KG1 (cell line): Measurements from ENCODE around the gene NOSIP.

ENCODE experiments used
- DNase-seq: peaks from one replicate; lab custom pipeline; 2025; lab: John Stamatoyannopoulos, UW

The NOSIP gene

DNA sequence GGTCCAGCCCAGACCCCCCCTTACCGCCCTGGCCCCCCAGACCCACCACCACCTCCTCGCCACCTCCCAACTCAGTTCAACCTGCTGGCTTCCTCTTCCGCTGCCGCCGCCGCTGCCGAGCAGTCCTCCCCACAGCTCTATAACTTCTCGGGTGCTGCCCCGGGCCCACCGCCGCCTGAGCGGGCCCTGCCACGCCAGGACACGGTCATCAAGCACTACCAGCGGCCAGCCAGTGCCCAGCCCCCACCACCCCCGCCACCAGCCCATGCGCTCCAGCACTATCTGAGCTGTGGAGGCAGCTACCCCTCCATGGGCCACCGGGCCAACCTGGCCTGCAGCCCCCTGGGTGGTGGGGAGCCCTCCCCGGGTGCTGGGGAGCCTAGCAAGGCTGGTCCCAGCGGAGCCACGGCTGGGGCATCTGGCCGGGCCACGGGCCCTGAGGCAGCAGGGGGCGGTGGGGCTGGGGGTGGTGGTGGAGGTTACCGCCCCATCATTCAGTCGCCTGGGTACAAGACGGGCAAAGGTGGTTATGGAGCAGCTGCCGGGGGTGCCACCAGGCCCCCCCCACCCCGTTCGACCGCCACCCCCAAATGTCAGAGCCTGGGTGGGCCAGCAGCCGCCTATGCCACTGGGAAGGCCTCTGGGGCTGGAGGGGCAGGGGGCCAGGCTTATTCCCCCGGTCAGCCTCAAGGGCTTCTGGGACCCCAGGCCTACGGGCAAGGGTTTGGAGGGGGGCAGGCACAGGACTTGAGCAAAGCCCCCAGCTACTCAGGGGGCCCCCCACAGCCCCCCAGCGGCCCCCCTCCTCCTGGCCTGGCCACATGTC lies 14.8 kb upstream of the NOSIP start:
- no peak for DNase-seq

DNA sequence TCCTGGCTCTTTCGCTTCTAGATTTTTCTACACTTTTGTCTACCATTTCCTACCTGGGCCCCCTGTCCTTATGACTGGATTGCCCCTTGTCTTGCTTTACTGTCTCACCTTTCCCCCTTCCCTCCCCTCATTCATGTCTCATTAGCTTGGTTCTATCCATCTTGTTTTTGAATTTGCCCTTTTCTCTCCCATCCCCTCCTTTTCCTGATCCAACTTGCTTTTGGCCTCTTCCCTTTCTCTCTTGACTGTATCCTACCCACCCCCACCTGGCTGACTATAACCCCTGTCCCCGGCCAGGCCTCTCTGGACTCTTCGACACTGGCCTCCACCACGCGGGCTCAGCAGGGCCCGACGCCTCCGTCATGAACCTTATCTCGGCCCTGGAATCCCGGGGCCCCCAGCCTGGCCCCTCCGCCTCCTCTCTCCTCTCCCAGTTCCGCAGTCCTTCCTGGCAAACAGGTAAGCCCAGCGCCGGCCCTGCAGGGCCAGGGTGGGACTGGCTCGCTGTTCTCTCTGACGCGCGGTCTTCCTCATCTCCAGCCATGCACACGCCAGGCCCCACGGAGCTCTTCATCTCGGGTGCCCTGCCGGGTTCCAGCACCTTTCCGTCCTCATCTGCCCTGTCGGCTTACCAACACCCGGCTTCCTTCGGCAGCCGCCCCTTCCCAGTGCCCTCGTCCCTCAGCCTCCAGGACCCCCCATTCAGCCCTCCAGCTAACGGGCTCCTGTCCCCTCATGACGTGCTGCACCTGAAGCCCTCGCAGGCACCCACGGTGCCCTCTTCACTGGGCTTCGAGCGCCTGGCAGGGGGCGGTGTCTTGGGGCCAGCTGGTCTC lies 14.0 kb upstream of the NOSIP start:
- no peak for DNase-seq

DNA sequence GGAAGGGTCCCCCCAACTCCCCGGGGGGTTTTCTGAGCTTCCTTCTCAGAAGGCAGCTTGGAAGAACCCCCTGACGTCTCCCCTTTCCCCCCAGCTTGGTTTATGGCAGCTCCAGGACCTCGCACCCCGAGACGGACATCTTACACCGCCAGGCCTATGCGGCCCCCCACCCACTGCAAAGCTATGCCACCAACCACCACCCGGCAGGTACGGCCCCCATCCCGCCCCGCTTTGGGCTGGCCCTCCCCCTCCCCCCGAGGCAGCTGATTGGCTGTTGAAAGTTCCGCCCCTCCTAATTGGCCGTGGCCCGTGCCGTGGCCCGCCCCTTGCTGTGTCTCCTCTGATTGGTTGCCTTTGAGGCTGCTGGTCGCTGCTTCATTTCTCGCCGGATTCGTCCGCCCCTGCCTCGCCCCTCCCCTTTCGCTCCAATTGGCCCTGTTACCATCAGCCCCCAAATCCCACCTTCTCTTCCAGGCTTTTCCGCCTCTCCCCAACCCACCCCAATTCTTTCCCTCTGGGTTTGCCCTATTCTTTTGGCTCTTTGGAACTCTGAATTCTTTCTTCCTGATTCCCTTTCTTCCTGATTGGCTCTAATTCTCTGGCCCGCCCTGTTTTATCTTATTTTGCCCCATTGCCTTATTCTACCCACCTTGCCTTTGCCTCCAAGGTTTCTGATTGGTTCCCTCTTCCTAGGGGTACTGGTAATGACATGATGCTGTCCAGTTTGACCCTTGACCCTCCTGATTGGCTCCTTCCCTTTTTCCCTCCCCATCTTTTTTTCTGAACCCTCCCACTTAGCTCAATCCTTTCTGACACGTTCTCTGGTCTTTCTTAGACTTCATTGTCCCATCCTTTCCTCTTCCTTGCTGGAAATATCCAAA lies 13.1 kb upstream of the NOSIP start:
- DNase-seq: peak; percentile 18

DNA sequence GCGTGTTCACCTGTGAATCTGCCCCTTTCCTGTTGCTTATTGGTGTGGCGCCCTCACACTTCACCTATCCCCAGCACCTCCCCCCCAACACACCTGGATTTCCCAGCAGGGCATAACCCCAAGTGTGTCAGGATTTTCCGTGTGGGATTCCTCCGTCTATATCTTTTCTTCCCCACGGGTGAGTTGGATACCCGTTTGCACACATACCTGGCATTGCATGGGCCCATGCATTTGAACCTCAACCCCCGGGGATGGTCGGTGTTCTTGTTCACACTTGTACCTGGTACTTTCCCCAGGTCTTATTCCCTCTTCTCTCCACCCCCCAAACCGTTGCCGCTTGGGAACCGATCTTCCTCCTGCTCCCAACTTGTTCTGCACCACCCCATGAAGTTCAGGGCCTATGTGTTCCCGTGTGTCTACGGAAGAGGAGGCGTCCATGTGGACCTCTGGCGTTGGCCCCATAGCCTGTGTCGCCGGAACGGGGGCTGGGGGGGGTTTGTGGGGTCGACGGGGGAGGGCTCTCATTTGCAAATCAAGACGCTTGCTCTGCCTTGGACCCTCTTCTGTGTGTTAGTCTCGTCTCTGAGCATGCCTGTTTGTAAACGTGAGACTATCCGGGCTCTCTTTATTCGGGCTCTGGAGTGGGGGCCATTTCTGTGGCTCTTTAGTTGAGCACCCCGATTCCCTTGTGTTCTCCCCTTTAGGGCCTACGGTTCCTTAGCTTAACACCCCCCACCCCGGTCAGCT lies 12.3 kb upstream of the NOSIP start:
- DNase-seq: peak; percentile 36

DNA sequence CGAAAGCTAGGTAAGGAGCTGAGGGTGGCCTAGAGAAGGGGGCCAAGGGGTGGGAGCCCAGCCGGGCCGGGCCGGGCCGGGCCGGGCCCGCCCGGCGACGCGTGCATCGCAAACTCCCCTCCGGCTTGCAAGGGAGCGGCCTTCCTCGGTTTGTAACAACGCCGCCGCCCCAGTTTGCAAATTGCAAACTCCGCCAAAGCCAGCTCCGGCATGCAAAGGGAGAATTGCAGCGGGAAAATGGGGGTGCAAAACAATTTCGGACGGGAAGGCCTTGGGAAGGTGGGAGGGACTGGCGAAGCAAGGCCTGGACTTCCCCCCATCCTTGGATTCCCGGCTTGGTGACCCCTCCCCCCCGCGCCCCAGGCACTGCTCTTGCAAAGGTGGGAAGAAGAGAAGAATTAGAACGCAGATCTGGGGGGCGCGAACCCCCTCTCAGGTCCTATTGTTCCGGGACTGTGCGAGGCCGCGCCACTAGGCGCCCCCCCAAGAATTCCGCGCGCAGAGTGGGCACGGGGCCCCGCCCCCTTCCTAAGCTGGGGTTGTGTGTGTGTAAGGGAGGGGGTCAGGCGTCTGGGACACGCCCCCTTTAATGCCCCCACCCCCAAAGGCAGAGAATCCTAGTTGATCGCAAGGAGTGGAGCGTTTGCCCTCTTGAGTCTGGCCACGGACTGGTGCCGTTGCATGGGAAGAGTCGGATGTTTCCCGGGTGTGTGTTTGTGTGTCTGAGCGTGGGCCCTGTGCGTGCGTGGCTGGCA lies 11.6 kb upstream of the NOSIP start:
- peak; percentile 55 for DNase-seq

DNA sequence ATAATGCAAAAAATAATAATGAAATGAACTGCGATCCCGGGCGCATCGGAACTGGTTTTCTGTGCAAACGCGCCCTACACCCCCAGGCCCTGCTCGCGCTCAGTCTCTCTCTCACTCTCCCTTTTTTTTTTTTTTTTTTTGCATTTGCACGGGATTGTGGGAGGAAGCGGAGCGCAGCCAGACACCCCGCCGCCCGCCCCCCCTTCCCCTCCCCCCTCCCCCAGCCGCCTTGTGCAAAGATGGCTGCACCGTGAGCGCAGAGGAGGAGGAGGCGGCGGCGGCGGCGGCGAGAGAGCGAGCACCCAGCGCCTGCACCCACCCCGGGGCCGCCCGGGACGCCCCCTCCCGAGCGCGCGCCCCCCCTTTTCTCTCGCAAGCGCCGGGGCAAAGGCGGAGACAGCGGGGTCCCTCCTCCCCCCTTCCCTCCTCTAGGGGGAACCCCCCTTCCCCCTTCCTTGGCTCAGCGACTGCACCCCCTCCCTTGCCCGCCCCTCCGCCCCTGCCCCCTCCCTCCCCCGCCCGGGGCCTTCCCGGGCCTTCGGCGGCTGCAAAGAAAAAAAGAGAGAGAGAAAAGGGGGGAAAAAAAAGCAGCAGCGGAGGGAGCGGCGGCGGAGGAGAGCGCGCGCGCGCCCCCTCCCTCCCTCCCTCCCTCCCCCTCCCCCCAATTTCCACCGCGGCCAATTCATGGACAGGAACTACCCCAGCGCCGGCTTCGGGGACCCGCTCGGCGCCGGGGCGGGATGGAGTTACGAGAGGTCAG lies 10.8 kb upstream of the NOSIP start, which contains the start of gene PRR12:
Gene PRR12, plus strand, starts transcription at position 212 of the 760 bp plus-strand sequence. Its CDS starts 473 bp downstream, at position 685.
- peak; percentile 57 for DNase-seq

DNA sequence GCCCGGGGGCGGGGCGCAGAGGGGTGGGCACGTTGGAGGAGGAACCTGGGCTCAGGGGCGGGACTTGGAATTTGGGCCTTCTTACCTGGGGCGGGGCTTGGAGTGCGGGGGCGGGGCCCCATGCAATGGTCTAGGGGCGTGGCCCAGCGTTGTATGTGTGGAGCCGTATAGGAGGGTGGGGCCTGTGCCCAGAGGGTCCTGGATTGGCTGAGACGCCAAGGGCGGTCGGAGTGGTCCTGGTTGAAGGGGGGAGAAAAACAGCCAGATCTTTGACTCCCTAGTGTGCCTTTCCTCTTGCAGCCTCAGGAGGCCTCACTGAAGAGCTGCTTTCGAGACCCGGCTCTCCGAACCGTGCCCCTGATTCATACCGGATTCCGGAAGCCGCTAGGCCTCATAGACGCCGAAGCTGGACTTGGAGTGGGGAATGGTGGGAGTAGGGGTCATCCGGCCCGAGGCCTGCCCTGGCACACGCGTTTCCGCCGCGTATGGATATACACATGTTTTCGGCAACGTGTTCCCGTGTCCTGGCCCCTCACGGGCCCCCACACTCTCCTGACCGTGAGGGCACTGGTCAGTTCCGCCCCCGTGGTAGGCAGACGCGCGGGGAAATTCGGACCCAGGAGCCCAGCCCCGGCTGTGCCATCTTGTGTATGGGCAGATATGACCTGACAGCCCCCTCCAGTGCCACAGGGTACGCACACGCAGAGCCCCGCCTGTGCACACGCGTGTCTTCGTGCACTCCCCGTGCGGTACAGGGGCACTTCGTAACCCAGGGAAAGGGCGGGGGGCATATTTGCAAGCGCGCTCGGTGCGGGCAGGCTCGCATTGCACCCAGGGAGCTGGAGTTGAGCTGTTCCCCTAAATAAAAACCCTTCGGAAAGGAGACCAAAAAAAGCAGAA lies 10.0 kb upstream of the NOSIP start:
- DNase-seq: peak; percentile 98

DNA sequence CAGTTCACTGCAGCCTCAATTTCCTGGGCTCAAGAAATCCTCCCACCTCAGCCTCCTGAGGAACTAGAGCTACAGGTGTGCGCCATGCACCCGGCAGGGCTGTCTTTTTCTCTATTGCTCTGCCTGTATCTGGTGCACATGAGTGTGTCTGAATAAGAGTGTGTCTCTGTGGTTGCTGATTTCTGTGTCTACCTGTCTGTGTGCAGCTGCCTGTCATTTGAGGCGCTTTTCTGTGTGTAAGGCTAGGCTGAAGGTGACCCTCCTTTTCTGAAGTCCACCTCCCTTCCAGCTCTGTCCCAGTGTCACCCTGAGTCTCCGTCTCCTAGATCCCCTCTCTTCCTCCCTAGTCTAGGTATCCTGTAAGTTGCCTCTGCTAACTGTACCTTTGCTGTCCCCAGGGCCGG lies 9.1 kb upstream of the NOSIP start:
- no peak for DNase-seq

DNA sequence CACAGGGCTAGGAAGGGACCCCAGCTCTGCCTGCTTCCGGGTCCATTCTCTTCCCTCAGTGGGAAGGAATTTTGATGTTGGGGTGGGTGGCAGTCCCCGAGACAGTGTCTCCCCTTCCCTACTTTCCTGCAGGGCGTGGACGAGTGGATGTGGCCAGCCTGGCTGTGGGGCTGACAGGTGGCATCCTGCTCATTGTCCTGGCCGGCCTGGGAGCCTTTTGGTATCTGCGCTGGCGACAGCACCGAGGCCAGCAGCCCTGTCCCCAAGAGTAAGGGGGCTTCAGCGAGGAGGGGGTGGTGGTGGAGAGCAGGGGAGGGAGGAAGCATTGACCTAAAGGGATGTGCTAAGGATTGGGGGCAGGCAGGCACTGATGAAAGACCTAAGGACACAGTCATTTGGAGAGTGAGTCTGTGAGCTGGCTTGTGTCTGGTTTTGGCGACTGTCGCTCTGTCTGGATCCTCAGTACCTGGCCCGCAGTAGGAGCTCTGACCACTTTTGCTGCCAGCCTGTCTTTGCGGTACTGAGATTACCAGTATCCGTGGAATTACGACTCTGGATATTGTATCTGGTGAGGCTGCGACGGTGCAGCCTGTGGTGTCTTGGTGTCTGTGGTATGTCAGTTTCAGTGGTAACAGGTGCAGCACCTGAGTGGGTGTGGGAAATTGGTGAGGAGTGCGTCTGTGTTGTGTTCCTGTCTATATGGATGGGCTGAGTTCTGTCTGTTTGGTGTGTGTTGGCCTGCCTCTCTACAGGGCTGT lies 8.2 kb upstream of the NOSIP start:
- no peak for DNase-seq

DNA sequence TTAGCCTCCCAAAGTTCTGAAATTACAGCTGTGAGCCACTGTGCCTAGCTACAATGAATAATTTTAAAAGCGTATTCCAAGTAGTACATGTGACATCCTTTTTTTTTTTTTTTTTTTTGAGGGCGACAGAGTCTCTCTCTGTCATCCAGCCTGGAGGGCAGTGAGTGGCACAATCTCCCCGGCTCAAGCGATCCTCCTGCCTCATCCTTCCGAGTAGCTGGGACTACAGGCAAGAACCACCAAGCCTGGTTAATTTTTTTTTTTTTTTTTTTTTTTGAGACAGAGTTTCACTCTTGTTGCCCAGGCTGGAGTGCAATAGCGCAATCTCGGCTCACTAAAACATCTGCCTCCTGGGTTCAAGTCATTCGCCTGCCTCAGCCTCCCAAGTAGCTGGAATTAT lies 6.9 kb upstream of the NOSIP start:
- DNase-seq: no peak

DNA sequence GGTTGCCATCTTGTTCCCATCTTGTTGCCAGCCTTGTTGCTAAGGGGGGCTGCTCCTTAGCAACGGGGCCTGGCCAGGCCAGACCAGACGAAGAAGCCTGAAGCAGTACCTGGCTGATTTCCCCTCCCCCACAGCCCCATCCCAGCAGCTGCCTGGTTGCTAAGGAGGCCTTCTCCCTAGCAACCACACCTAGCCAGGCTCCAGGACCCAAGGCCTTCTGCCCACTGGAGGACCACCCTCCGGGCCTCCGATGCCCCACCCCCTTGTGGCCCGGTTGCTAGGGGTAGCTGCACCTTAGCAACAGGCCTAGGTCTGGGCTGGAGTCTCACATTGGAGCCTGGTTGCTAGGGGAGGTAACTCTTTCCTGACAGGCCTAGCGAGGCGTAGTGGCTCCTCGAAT lies 4.7 kb upstream of the NOSIP start:
- DNase-seq: no peak

DNA sequence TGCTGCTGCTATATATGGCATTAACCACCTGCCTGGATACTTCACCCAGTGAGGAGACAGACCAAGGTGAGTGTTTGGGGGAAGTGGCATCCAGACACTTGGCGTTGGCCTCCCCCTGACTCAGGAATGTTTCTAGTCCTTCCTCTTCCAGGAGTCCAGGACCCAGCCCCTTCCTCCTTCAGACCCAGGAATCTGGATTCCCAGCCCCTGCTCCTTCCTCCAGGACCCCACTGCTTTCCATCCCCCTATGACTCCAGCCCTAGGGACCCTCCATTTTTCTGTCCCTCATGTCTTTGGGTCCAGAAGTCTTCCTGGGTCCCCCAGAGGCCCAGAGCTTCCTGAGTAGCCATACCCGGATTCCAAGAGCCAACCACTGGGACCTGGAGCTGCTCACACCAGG lies 2.9 kb upstream of the NOSIP start:
- no peak for DNase-seq

DNA sequence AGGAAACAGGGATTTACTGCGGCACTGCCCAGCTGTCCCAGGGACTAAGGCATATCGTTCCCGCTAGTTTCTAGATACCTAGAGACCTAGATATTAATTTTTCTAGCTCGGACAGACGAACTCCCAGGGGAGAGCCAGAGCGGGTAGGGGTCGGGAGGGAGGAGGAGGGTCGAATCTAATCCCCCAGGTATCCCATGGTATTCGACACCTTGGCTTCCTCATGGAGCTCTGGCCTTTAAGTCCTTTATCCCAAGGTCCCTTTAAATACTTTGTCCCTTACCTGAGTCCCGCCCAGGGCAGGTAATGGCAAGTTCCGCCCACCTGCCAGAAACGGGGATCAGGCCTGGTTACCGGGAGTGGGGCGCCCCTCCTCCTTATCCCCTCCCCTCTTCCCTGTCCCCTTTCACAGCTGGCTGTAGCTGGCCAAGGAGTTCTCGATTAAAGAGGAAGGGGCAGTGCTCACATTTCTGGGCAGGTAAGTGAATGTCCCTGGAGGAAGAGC lies 702 bp upstream of the NOSIP start, which contains the start of gene PRRG2:
Gene PRRG2, plus strand, starts transcription at position 310 of the 502 bp plus-strand sequence. CDS start 1,904 bp downstream, outside the sequence.
- no peak for DNase-seq

DNA sequence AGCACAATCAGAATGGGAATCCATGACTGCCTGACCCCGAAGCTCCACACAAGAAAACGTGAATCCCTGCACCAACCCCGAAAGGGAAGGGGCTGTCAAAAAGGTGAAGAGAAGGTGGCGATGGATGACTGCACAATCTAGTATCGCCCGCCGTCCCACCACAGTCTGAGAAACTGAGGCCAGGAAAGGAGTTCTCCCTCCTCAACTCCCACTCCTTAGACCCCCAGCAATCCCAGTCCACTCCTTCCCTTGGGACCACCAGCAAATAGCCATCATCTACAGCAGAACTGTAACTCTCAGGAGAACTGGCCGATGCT lies 451 bp downstream of the NOSIP start:
- DNase-seq: no peak

DNA sequence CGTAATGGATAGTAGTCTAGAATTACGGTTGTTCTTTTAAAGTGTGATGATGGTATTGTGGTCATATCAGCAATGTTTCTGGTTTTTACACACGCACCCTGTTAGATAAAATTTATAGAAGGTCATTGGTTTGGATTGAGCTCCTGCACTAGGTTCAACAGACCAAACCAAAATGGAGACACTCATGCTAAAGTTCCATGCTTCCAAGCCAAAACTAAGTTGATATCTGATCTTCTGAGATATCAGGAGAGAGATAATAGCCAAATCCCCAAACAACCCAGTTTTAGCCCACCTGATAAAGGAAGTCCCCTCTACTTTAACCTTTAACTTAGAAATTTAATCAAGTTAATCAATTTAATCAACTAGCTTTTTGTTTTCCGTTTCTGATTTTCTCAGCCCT lies 1.2 kb downstream of the NOSIP start:
- no peak for DNase-seq

DNA sequence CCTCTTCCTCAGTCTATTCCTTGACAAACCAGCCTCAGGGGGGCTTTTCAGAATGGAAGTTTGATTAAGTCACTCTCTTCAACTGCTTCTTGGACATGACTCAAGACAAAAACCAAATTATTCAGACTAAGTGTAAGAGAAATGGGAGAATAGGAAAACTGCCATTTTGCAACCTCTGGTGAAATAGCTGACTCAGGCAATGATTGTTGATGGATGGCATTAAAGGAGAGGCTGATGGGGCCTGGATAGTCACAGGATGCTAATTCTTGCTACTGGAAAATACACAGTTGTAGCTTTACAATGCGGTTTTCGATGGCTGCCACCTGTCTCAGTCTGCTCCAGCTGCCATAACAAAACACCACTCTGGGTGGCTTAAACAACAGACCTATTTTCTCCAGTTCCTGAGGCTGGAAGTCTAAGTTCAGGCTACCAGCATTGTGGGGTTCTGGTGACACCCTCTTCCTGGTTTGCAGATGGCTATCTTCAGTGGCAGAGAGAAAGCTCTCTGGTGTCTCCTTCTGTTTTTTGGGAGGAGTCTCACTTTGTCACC lies 6.1 kb downstream of the NOSIP start:
- DNase-seq: no peak

DNA sequence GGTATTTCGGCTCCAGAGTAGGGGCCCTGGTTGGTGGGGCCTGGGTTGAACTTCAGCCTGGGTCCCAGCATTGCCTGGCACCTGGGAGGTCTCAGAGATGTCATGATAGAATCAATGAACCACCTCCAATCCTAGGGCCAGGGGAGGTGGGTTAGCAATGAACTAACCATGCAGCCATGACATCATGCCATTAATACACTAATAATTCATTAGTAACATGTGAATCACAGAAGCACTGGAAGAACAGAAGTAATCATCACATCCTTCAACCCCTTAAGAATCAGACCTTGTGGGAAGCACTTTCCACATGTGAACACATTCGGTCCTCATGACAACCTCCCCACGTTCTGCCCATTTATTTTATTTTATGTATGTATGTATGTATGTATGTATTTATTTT lies 6.9 kb downstream of the NOSIP start:
- no peak for DNase-seq

DNA sequence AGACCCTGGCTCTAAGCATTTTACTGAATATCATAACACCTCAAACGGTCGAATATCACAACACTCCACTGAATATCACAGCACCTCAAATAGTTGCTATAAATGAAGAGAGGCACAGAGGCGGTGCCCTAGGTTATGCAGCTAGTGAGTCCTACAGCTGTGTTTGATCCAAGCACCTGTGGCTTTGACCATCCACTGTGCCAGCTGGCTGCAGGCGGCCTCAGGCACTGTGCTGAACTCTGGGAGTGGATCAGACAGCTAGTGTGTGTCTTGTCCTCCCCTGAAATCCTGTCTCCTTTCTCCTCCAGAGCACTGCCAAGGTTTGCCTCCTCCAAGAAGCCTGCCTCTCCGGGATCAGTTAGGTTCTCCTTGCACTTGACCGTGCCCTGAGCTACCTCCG lies 7.3 kb downstream of the NOSIP start:
- no peak for DNase-seq
